Measurements from ENCODE around the gene TLE5. TPM values are rescaled to one million over a fixed set of nuclear protein-coding genes. Genes with fewer than 3 reads are reported as not detected.

The TLE5 gene
- total and polyA plus RNA-seq, 9 of the 15 experiments (the other 6 are each of a cell fraction or from before 2014, with no cell fraction given) = 2.0 to 347 (median 235) TPM

GRCh38 chr19:3048190-3048533, 14.1 kb downstream of the TLE5 start:
- CTCF ChIA-PET (ENCODE audit: low intra/inter-chr PET ratio) = no interaction called here
- H3K36me3 ChIP-seq (ENCODE audit: control insufficient read depth, insufficient read depth, low read length) = peaks cover 2% of the 10 kb centered on the region; the same call in 1 of the 3 replicates
- no peaks in the 10 kb centered on the region for H3K9me3 ChIP-seq (replicated peaks; ENCODE audit: control insufficient read depth, insufficient read depth, low read depth, low read length)
- ATAC-seq (no peak), DNase-seq (ENCODE audit: extremely low read depth in 1 of 4, low spot score in 3 of 4) (no peak), FAIRE-seq (no peak)
- H3K27me3 ChIP-seq (ENCODE audit: control insufficient read depth in 2 of 2, insufficient read depth in 2 of 2, low read length in 2 of 2) = no peaks in the 10 kb centered on the region
- no peaks in the 10 kb centered on the region for H4K20me1 ChIP-seq (replicated peaks; ENCODE audit: control insufficient read depth, insufficient read depth, low read length)
- no TSS peak for BruUV-seq (replicated peaks)
- no peak overlapping the region for H3K4me3 ChIP-seq
- peak overlapping the region; percentile 12; the same call in 1 of the 2 replicates for H3K4me2 ChIP-seq (ENCODE audit: insufficient read depth, low read length)
- POLR2A ChIA-PET = no interaction called here
- WGBS (ENCODE audit: insufficient coverage, low coverage, missing lambda C conversion rate) = 73% methylated on average over 5 of the region's 5 CpGs
- peak overlapping the region; percentile 77 for H3K27ac ChIP-seq (ENCODE audit: extremely low read depth, low read depth, low read length)
- no peaks in the 10 kb centered on the region for H3K79me2 ChIP-seq (ENCODE audit: control insufficient read depth, insufficient read depth, low read length)
- H3K4me1 ChIP-seq (replicated peaks in 1 of 2; ENCODE audit: control insufficient read depth in 2 of 2, insufficient read depth in 2 of 2, low read length in 2 of 2) = peaks cover 4 to 30% of the 10 kb centered on the region in 2 experiments; a peak in 4 of 5 replicates
- no peaks in the 10 kb centered on the region for H3K9me1 ChIP-seq (ENCODE audit: control insufficient read depth, insufficient read depth, low read length)
- H3K9ac ChIP-seq (ENCODE audit: insufficient read depth in 1 of 2, low read depth in 2 of 2, low read length in 2 of 2) = 0 out of 4 replicates have a peak overlapping the region, but pooled peaks of 1 of the 2 experiments have one; percentile 42
- intact Hi-C loops (cut with micrococcal nuclease) = no loop called here
- 0 out of 2 replicates have a peak overlapping the region, but pooled peaks have one; percentile 21 for H2AFZ ChIP-seq (ENCODE audit: low read depth, low read length)
- in situ Hi-C loops (cut with MboI) = no loop called here
- TF ChIP-seq ARID1B (IDR thresholded peaks at IDR 0.05) = no peak
- TF ChIP-seq TOE1 (IDR thresholded peaks at IDR 0.05; ENCODE audit: borderline replicate concordance) = no peak
- TF ChIP-seq TOE1 (CRISPR knock-in tag; IDR thresholded peaks at IDR 0.05; ENCODE audit: borderline replicate concordance, low read depth) = no peak
- no peak for TF ChIP-seq ZNF436 (CRISPR knock-in tag; IDR thresholded peaks at IDR 0.05)
- TF ChIP-seq DDX20 (tag; IDR thresholded peaks at IDR 0.05; ENCODE audit: low read depth) = no peak
- no peak for TF ChIP-seq ZNF764 (CRISPR knock-in tag; IDR thresholded peaks at IDR 0.05; ENCODE audit: low read depth)
- no peak for TF ChIP-seq ZNF57 (CRISPR knock-in tag; IDR thresholded peaks at IDR 0.05)
- TF ChIP-seq CBFB (CRISPR knock-in tag; IDR thresholded peaks at IDR 0.05) = no peak
- TF ChIP-seq, protein P1, sequence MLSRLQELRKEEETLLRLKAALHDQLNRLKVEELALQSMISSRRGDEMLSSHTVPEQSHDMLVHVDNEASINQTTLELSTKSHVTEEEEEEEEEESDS (CRISPR knock-in tag; IDR thresholded peaks at IDR 0.05) = no peak
- TF ChIP-seq, protein P2, sequence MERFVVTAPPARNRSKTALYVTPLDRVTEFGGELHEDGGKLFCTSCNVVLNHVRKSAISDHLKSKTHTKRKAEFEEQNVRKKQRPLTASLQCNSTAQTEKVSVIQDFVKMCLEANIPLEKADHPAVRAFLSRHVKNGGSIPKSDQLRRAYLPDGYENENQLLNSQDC (CRISPR knock-in tag; IDR thresholded peaks at IDR 0.05) = no peak
- no peak for TF ChIP-seq ZFX (CRISPR knock-in tag; IDR thresholded peaks at IDR 0.05)
- no peak for TF ChIP-seq THRAP3 (IDR thresholded peaks at IDR 0.05; ENCODE audit: borderline replicate concordance)
- TF ChIP-seq ZKSCAN8 (CRISPR knock-in tag; IDR thresholded peaks at IDR 0.05) = no peak
- peak; percentile 97 for TF ChIP-seq RBM25 (IDR thresholded peaks at IDR 0.05; ENCODE audit: low read depth, low read length, severe bottlenecking)
- TF ChIP-seq ZNF23 (CRISPR knock-in tag; IDR thresholded peaks at IDR 0.05) = no peak
- TF ChIP-seq, protein P3, sequence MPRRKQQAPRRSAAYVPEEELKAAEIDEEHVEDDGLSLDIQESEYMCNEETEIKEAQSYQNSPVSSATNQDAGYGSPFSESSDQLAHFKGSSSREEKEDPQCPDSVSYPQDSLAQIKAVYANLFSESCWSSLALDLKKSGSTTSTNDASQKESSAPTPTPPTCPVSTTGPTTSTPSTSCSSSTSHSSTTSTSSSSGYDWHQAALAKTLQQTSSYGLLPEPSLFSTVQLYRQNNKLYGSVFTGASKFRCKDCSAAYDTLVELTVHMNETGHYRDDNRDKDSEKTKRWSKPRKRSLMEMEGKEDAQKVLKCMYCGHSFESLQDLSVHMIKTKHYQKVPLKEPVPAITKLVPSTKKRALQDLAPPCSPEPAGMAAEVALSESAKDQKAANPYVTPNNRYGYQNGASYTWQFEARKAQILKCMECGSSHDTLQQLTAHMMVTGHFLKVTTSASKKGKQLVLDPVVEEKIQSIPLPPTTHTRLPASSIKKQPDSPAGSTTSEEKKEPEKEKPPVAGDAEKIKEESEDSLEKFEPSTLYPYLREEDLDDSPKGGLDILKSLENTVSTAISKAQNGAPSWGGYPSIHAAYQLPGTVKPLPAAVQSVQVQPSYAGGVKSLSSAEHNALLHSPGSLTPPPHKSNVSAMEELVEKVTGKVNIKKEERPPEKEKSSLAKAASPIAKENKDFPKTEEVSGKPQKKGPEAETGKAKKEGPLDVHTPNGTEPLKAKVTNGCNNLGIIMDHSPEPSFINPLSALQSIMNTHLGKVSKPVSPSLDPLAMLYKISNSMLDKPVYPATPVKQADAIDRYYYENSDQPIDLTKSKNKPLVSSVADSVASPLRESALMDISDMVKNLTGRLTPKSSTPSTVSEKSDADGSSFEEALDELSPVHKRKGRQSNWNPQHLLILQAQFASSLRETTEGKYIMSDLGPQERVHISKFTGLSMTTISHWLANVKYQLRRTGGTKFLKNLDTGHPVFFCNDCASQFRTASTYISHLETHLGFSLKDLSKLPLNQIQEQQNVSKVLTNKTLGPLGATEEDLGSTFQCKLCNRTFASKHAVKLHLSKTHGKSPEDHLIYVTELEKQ (CRISPR knock-in tag; IDR thresholded peaks at IDR 0.05) = no peak
- no peak for TF ChIP-seq ZNF184 (CRISPR knock-in tag; IDR thresholded peaks at IDR 0.05)
- TF ChIP-seq GTF2B (IDR thresholded peaks at IDR 0.05; ENCODE audit: extremely low read depth, insufficient read length) = no peak

Data from K562 (cell line).